Stimulated activated CD8-positive, alpha-beta memory T cell treated with anti-CD3 and anti-CD28 coated beads, Interleukin-7, amount 100 ng/mL, for 48 hours (primary cell): Measurements from ENCODE around the gene PGM2L1.

Experiments
- DNase-seq, 2 donors: peaks; one replicate each; pipeline ENCODE4 v3.0.0-alpha.2; 2020; ENCODE audit warnings: low read depth in 1 of 2; ENCODE audit errors: extremely low read depth in 1 of 2

Gene PGM2L1

GRCh38 chr11:74307434-74307833, 90.8 kb downstream of the PGM2L1 start:
- DNase-seq = no peak

GRCh38 chr11:74306435-74307175, 91.6 kb downstream of the PGM2L1 start:
- DNase-seq = no peak

DNA sequence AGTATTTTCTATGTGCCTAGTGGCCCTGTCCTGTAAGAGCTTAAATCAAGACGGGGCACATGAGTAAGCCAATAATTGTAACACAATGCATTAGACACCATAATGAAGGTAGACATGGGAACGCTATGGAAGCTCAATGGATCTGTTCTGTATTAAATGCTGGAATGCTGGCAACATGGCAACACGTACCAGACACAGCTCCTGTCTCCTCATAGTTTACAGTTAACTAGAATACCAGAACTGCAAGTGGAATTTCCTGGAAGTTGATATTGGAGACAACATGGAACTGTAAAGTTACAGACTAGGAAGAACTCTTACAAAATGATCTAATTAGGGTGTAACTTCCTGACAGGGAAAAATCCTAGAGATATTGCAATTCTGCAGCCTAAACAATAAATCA, 99.2 kb downstream of the PGM2L1 start:
- DNase-seq = no peak

- DNase-seq = no peak
These were observed 100.7 kb downstream of the PGM2L1 start for GRCh38 chr11:74297484-74297883.

DNA sequence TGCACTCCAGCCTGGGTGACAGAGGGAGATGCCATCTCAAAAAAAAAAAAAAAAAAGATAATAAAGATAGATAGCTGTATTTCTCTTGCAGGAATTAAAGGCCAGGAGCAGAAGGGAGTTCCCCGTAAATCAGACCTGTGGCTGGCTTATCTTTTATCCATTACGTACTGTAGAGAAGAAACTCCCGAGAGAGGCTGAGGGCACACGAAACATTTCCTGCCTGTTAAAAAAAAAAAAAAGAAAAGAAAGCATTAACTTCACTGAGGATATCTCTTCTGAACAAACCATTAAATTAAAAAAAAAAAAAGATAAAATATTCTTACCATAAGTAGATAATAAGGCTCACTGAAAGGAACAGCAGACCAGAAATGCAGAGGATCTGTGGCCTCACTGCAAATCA, 109.3 kb downstream of the PGM2L1 start:
- DNase-seq = no peak

GRCh38 chr11:74288161-74288560, 110.1 kb downstream of the PGM2L1 start:
- DNase-seq = no peak

- DNase-seq = no peak
These were observed 113.8 kb downstream of the PGM2L1 start for GRCh38 chr11:74284466-74284865.

- DNase-seq = no peak
These were observed 114.6 kb downstream of the PGM2L1 start for GRCh38 chr11:74283580-74284180.

GRCh38 chr11:74282914-74283371, 115.3 kb downstream of the PGM2L1 start:
- DNase-seq = no peak

GRCh38 chr11:74282421-74282820, 115.8 kb downstream of the PGM2L1 start:
- no peak for DNase-seq

GRCh38 chr11:74280494-74280893, 117.7 kb downstream of the PGM2L1 start:
- no peak for DNase-seq
